PC-3 (cell line): Measurements from ENCODE around the gene NFKB1. TPM values are rescaled to one million over a fixed set of nuclear protein-coding genes. Genes with fewer than 3 reads are reported as not detected.

Experiments
- ATAC-seq: fragments of 200-7000 bp; cut with Tn5 transposase; 2 replicates; pipeline ENCODE4 v1.9.1; 2020; ENCODE audit warnings: mild to moderate bottlenecking, moderate library complexity
- BruUV-seq: library from RNA; stranded (reverse); fragments of 400-500 nt; replicated peaks from 2 replicates; lab custom pipeline; 2021; lab: Mats Ljungman, UMichigan
- CTCF ChIA-PET: fragments of 300-600 bp; sonication (Branson Sonifier 250); formaldehyde crosslinking; loops from one replicate; lab custom pipeline; 2022; ENCODE audit warnings: antibody characterized with exemption; lab: Charles Lee
- POLR2A ChIA-PET: fragments of 300-600 bp; sonication (Branson Sonifier 250); formaldehyde crosslinking; loops from one replicate; lab custom pipeline; 2022; ENCODE audit warnings: antibody characterized with exemption; ENCODE audit not compliant: unreplicated experiment; lab: Charles Lee
- DNase-seq: peaks from one replicate; pipeline ENCODE4 v3.0.0-alpha.2; 2015
- H2AFZ ChIP-seq: fragments of 300-600 bp; sonication (generic); 2 replicates; pipeline ENCODE4 v1.6.0; 2016; ENCODE audit warnings: antibody characterized with exemption, low read length
- H3F3A ChIP-seq: fragments of 300-600 bp; sonication (generic); one replicate; pipeline ENCODE4 v1.6.0; 2017; ENCODE audit warnings: antibody characterized with exemption, low read length, control low read depth, mild to moderate bottlenecking; ENCODE audit not compliant: unreplicated experiment
- H3K27ac ChIP-seq: fragments of 300-600 bp; sonication (generic); 2 replicates; pipeline ENCODE4 v1.5.1; 2016; ENCODE audit warnings: mild to moderate bottlenecking, low read length
- H3K27me3 ChIP-seq: fragments of 300-600 bp; sonication (generic); 2 replicates; pipeline ENCODE4 v1.6.1; 2016; ENCODE audit warnings: low read length, mixed read lengths
- H3K36me3 ChIP-seq: fragments of 300-600 bp; sonication (generic); 2 replicates; pipeline ENCODE4 v1.6.1; 2016; ENCODE audit warnings: low read depth, mixed run types, low read length, mixed read lengths
- H3K4me1 ChIP-seq: fragments of 300-600 bp; sonication (generic); 2 replicates; pipeline ENCODE4 v1.5.1; 2016; ENCODE audit warnings: low read length; ENCODE audit not compliant: insufficient read depth
- H3K4me2 ChIP-seq: fragments of 300-600 bp; sonication (generic); 2 replicates; pipeline ENCODE4 v1.6.0; 2016; ENCODE audit warnings: low read length
- H3K4me3 ChIP-seq: fragments of 300-600 bp; sonication (generic); 2 replicates; pipeline ENCODE4 v1.5.1; 2016; ENCODE audit warnings: mild to moderate bottlenecking, low read length, mixed read lengths
- H3K79me2 ChIP-seq: fragments of 300-600 bp; sonication (generic); 2 replicates; pipeline ENCODE4 v1.6.1; 2017; ENCODE audit warnings: low read length, mixed read lengths
- H3K9ac ChIP-seq: fragments of 300-600 bp; sonication (generic); 2 replicates; pipeline ENCODE4 v1.6.0; 2016; ENCODE audit warnings: mild to moderate bottlenecking, low read length
- H3K9me2 ChIP-seq: fragments of 300-600 bp; sonication (generic); replicated peaks from 2 replicates; pipeline ENCODE4 v1.6.1; 2016; ENCODE audit warnings: mixed run types, low read length, mixed read lengths
- H3K9me3 ChIP-seq: fragments of 300-600 bp; sonication (generic); 2 replicates; pipeline ENCODE4 v1.6.1; 2016; ENCODE audit warnings: low read length, mixed read lengths
- H4K20me1 ChIP-seq: fragments of 300-600 bp; sonication (generic); 2 replicates; pipeline ENCODE4 v1.6.1; 2016; ENCODE audit warnings: low read length, mixed read lengths
- CTCF ChIP-seq: fragments of 300-600 bp; sonication (generic); conservative IDR thresholded peaks from 2 replicates; pipeline ENCODE4 v1.5.1; 2017; ENCODE audit warnings: antibody characterized with exemption, low read depth, mild to moderate bottlenecking, low read length
- EZH2 ChIP-seq: fragments of 300-600 bp; sonication (generic); IDR thresholded peaks from one replicate; pipeline ENCODE4 v1.6.1; 2017; ENCODE audit warnings: antibody characterized with exemption, mild to moderate bottlenecking, low read length; ENCODE audit not compliant: unreplicated experiment
- EZH2phosphoT487 ChIP-seq: fragments of 300-600 bp; sonication (generic); IDR thresholded peaks from 2 replicates; pipeline ENCODE4 v1.6.1; 2018; ENCODE audit warnings: mild to moderate bottlenecking, antibody characterized with exemption, low read length, borderline replicate concordance
- intact Hi-C: fragments of 100-400 bp; cut with micrococcal nuclease; formaldehyde crosslinking; loops from 2 replicates; pipeline ENCODE4 v1.9.0; 2023
- total RNA-seq: library from RNA; depleted of rRNA; stranded (reverse); fragments of >200 nt; gene quantifications from 2 replicates; pipeline ENCODE4 v1.2.3, GENCODE V29; 2014

Gene NFKB1
- total RNA-seq, 1 experiment from 2014 or later = 22.2 TPM

DNA sequence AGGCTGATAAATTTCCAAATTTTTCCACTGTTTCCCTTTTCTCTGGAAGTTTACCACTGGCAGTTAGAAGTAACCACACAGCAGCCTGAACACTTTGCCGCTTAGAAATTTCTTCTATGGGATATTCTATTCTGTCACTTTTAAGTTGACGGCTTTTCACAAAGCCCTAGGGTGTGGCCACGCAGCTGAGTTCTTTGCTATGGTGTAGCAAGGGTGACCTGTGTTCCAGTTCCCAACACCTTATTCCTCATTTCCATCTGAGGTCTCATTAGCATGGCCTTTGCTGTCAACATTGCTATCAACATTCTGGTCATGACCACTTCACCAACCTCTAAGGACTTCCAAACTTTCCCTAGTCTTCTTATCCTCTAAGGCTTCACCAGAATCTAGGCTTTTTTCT lies 45.4 kb upstream of the NFKB1 start:
- POLR2A ChIA-PET = no interaction called here

DNA sequence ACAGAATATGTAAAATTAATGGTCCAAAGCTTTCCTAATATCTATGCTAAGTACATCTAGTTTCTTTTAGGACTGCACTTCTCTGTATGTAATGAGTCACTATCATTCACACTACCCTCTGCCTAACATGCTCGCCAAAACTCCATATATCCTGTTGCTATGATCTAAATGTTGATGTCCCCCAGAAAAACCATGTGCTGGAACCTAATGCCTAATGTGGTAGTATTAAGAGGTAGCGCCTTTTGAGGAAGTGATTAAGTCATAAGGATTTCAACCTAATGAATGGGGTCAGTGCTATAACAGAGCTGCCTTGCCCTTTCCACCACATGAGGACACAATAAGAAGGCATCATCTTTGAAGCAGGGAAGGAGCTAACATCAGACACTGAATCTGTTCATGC lies 34.9 kb upstream of the NFKB1 start:
- DNase-seq = peak; percentile 8
- Histone ChIP-seq H3K4me1 (no peaks in the 10 kb centered on the region), H3F3A (no peaks in the 10 kb centered on the region), H2AFZ (no peak overlapping the region), H3K4me3 (no peak overlapping the region), H4K20me1 (no peaks in the 10 kb centered on the region), H3K79me2 (no peaks in the 10 kb centered on the region), H3K27ac (no peak overlapping the region), H3K9me3 (no peaks in the 10 kb centered on the region), H3K9ac (no peak overlapping the region), H3K27me3 (no peaks in the 10 kb centered on the region), H3K4me2 (no peak overlapping the region), H3K36me3 (no peaks in the 10 kb centered on the region), H3K9me2 (no peaks in the 10 kb centered on the region)
- intact Hi-C loops = no loop called here
- POLR2A ChIA-PET = no interaction called here
- no peak for TF ChIP-seq EZH2phosphoT487
- no peak for ATAC-seq
- BruUV-seq = no TSS peak
- CTCF ChIA-PET = interaction anchor here (0.6 kb wide), 1 partner anchor 36 kb away, joined by 3 read pairs; no protein-coding TSS in a partner anchor

More for the DNA sequence above, 45.4 kb upstream of the NFKB1 start:
- Histone ChIP-seq H3K9me3 (no peaks in the 10 kb centered on the region), H2AFZ (no peak overlapping the region), H3K79me2 (no peaks in the 10 kb centered on the region), H3K9ac (no peak overlapping the region), H3K27ac (no peak overlapping the region), H4K20me1 (no peaks in the 10 kb centered on the region), H3K4me3 (no peak overlapping the region), H3F3A (no peaks in the 10 kb centered on the region), H3K36me3 (no peaks in the 10 kb centered on the region), H3K27me3 (no peaks in the 10 kb centered on the region), H3K4me2 (no peak overlapping the region), H3K9me2 (no peaks in the 10 kb centered on the region), H3K4me1 (no peaks in the 10 kb centered on the region)
- no TSS peak for BruUV-seq
- ATAC-seq (no peak), DNase-seq (no peak)
- no peak for TF ChIP-seq EZH2phosphoT487
- TF ChIP-seq CTCF = no peak
- TF ChIP-seq EZH2 = no peak
- CTCF ChIA-PET = no interaction called here
- intact Hi-C loops = no loop called here

GRCh38 chr4:102469806-102470205 lies 31.4 kb upstream of the NFKB1 start:
- no peak overlapping the region for H3K27ac ChIP-seq
- DNase-seq = no peak
- H3K9ac ChIP-seq = no peak overlapping the region
- H3K9me2 ChIP-seq = no peaks in the 10 kb centered on the region
- no peaks in the 10 kb centered on the region for H3K79me2 ChIP-seq
- no peaks in the 10 kb centered on the region for H3F3A ChIP-seq
- intact Hi-C loops = no loop called here
- H4K20me1 ChIP-seq = no peaks in the 10 kb centered on the region
- H3K4me2 ChIP-seq = no peak overlapping the region
- H2AFZ ChIP-seq = no peak overlapping the region
- TF ChIP-seq EZH2phosphoT487 = no peak
- no peak for TF ChIP-seq EZH2
- TF ChIP-seq CTCF = no peak
- no peaks in the 10 kb centered on the region for H3K9me3 ChIP-seq
- no TSS peak for BruUV-seq
- ChIA-PET POLR2A (no interaction called here), CTCF (no interaction called here)
- no peaks in the 10 kb centered on the region for H3K36me3 ChIP-seq
- no peaks in the 10 kb centered on the region for H3K4me1 ChIP-seq
- ATAC-seq = no peak
- H3K27me3 ChIP-seq = no peaks in the 10 kb centered on the region
- no peak overlapping the region for H3K4me3 ChIP-seq
